ENCODE measurements around the gene MYCBPAP. TPM values are rescaled to one million over a fixed set of nuclear protein-coding genes. Genes with fewer than 3 reads are reported as not detected.

The MYCBPAP gene
- total and polyA plus RNA-seq, 3 donors from 2014 or later: 75.9 to 315 (median 91.7) TPM

- intact Hi-C loops (cut with DNase I; ENCODE audit: low total_unique reads): no loop called here
Observed at GRCh38 chr17:50536683-50537646, 28.7 kb downstream of the MYCBPAP start.

GRCh38 chr17:50537721-50538548 lies 29.7 kb downstream of the MYCBPAP start:
- peaks cover 49% of the 10 kb centered on the region for H3K4me1 ChIP-seq
- no peak overlapping the region for H3K27ac ChIP-seq
- intact Hi-C loops (cut with DNase I; ENCODE audit: low total_unique reads): no loop called here

More at GRCh38 chr17:50536683-50537646, 28.7 kb downstream of the MYCBPAP start:
- TF ChIP-seq POLR2A (IDR thresholded peaks at IDR 0.05): no peak
- TF ChIP-seq CTCF (IDR thresholded peaks at IDR 0.05): no peak
- H3K4me1 ChIP-seq: peaks cover 52% of the 10 kb centered on the region
- H3K9me3 ChIP-seq: no peaks in the 10 kb centered on the region
- H3K36me3 ChIP-seq (ENCODE audit: low read depth, missing control alignments): no peaks in the 10 kb centered on the region
- WGBS, 2 donors: 94 to 95% methylated on average over 24 to 45 of the region's 45 CpGs
- no peak overlapping the region for H3K27ac ChIP-seq
- no peaks in the 10 kb centered on the region for H3K27me3 ChIP-seq
- no peak for DNase-seq
- H3K4me3 ChIP-seq: no peak overlapping the region

GRCh38 chr17:50538549-50539410 lies 30.5 kb downstream of the MYCBPAP start:
- no peaks in the 10 kb centered on the region for H3K36me3 ChIP-seq (ENCODE audit: low read depth, missing control alignments)
- H3K27me3 ChIP-seq: no peaks in the 10 kb centered on the region
- TF ChIP-seq CTCF (IDR thresholded peaks at IDR 0.05) (no peak), POLR2A (IDR thresholded peaks at IDR 0.05) (no peak)
- no peaks in the 10 kb centered on the region for H3K9me3 ChIP-seq
- WGBS, 2 donors: 55 to 63% methylated on average over 19 to 20 of the region's 20 CpGs
- H3K27ac ChIP-seq: no peak overlapping the region
- no peak overlapping the region for H3K4me3 ChIP-seq
- intact Hi-C loops (cut with DNase I; ENCODE audit: low total_unique reads): no loop called here
- no peak for DNase-seq
- peaks cover 42% of the 10 kb centered on the region for H3K4me1 ChIP-seq

More at GRCh38 chr17:50537721-50538548, 29.7 kb downstream of the MYCBPAP start:
- 80 to 94% methylated on average over 17 to 20 of the region's 20 CpGs for WGBS, 2 donors
- Histone ChIP-seq H3K9me3 (no peaks in the 10 kb centered on the region), H3K36me3 (ENCODE audit: low read depth, missing control alignments) (no peaks in the 10 kb centered on the region), H3K27me3 (no peaks in the 10 kb centered on the region), H3K4me3 (no peak overlapping the region)
- no peak for DNase-seq
- TF ChIP-seq POLR2A (IDR thresholded peaks at IDR 0.05): no peak
- TF ChIP-seq CTCF (IDR thresholded peaks at IDR 0.05): no peak

GRCh38 chr17:50539762-50540559 lies 31.7 kb downstream of the MYCBPAP start:
- 70 to 82% methylated on average over 9 to 15 of the region's 15 CpGs for WGBS, 2 donors
- TF ChIP-seq POLR2A (IDR thresholded peaks at IDR 0.05): no peak
- no peak for TF ChIP-seq CTCF (IDR thresholded peaks at IDR 0.05)
- H3K9me3 ChIP-seq: no peaks in the 10 kb centered on the region
- H3K27ac ChIP-seq: no peak overlapping the region
- H3K36me3 ChIP-seq (ENCODE audit: low read depth, missing control alignments): no peaks in the 10 kb centered on the region
- H3K4me3 ChIP-seq: no peak overlapping the region
- no peak for DNase-seq
- peaks cover 30% of the 10 kb centered on the region for H3K4me1 ChIP-seq
- no peaks in the 10 kb centered on the region for H3K27me3 ChIP-seq
- intact Hi-C loops (cut with DNase I; ENCODE audit: low total_unique reads): loop anchor here (5.0 kb wide), 1 partner anchor 58 kb away; no protein-coding TSS in a partner anchor

Data from testis (tissue), 3 donors.